H1 (cell line): ENCODE measurements around the gene LIPC. TPM values are rescaled to one million over a fixed set of nuclear protein-coding genes. Genes with fewer than 3 reads are reported as not detected.

Source experiments
- CTCF ChIA-PET: fragments of 300-600 bp; sonication (Branson Sonifier 250); formaldehyde crosslinking; loops from one replicate; lab custom pipeline; 2021; ENCODE audit not compliant: partially characterized antibody; lab: Charles Lee
- POLR2A ChIA-PET: fragments of 300-600 bp; sonication (Branson Sonifier 250); formaldehyde crosslinking; loops from one replicate; lab custom pipeline; 2021; ENCODE audit warnings: inconsistent platforms; ENCODE audit not compliant: partially characterized antibody; lab: Charles Lee
- DNase-seq, 2 experiments: peaks; one replicate each; pipeline versions ENCODE4 v3.0.0 to v3.0.0-alpha.2; 2010 to 2022; ENCODE audit warnings: low spot score in 2 of 2, low read depth in 1 of 2, mixed read lengths in 1 of 2
- FAIRE-seq: peaks from 2 replicates; lab custom pipeline; 2011; peaks lifted over from hg19 to GRCh38; lab: Jason Lieb, UNC
- H2AFZ ChIP-seq: 2 replicates; pipeline ENCODE4 v1.8.1; 2012; ENCODE audit warnings: low read length, inconsistent platforms
- H2AK5ac ChIP-seq: 2 replicates; pipeline ENCODE4 v1.6.1; 2013; ENCODE audit warnings: low read depth, low read length
- H2BK120ac ChIP-seq: replicated peaks from 2 replicates; pipeline ENCODE3; 2013; ENCODE audit warnings: low read depth, low read length, inconsistent platforms
- H2BK12ac ChIP-seq: 2 replicates; pipeline ENCODE4 v1.6.1; 2013; ENCODE audit warnings: low read depth, low read length
- H2BK15ac ChIP-seq: 2 replicates; pipeline ENCODE4 v1.6.1; 2013; ENCODE audit warnings: low read length
- H2BK20ac ChIP-seq: 2 replicates; pipeline ENCODE4 v1.6.1; 2013; ENCODE audit warnings: low read length
- H2BK5ac ChIP-seq: 2 replicates; pipeline ENCODE4 v1.6.1; 2013; ENCODE audit warnings: low read depth, low read length
- H3K14ac ChIP-seq: 2 replicates; pipeline ENCODE4 v1.6.1; 2013; ENCODE audit warnings: inconsistent platforms; ENCODE audit not compliant: insufficient read length
- H3K18ac ChIP-seq: 2 replicates; pipeline ENCODE4 v1.6.1; 2013; ENCODE audit warnings: low read length; ENCODE audit errors: extremely low read depth
- H3K23ac ChIP-seq: 2 replicates; pipeline ENCODE4 v1.6.1; 2013; ENCODE audit warnings: inconsistent platforms; ENCODE audit not compliant: insufficient read length
- H3K23me2 ChIP-seq: 2 replicates; pipeline ENCODE4 v1.6.1; 2013; ENCODE audit warnings: low read depth, low read length
- H3K27ac ChIP-seq: 2 replicates; pipeline ENCODE4 v1.6.1; 2011; ENCODE audit warnings: low read depth, low read length, inconsistent platforms
- H3K27me3 ChIP-seq, 4 experiments: replicated peaks in 1 of 4; 1 replicate in 1 of 4; 2 replicates in 3 of 4; pipeline versions ENCODE4 v1.6.1 to v1.8.1; 2011 to 2013; ENCODE audit warnings: low read length in 3 of 4, mild to moderate bottlenecking in 3 of 4, inconsistent platforms in 2 of 4, mixed read lengths in 2 of 4, moderate library complexity in 1 of 4; ENCODE audit not compliant: control insufficient read depth in 3 of 4, insufficient read depth in 3 of 4; ENCODE audit errors: extremely low read depth in 1 of 4
- H3K36me3 ChIP-seq, 4 experiments: 2 replicates each; pipeline versions ENCODE4 v1.6.1 to v1.8.1; 2011 to 2013; ENCODE audit warnings: mild to moderate bottlenecking in 4 of 4, low read length in 3 of 4, moderate library complexity in 2 of 4, control low read depth in 1 of 4, inconsistent platforms in 1 of 4; ENCODE audit not compliant: insufficient read depth in 4 of 4, control insufficient read depth in 2 of 4
- H3K4ac ChIP-seq: replicated peaks from 2 replicates; pipeline ENCODE3; 2013; ENCODE audit warnings: low read length, low read depth, mixed read lengths, inconsistent platforms; ENCODE audit not compliant: insufficient read length
- H3K4me1 ChIP-seq, 4 experiments: replicated peaks in 1 of 4; 1 replicate in 1 of 4; 2 replicates in 3 of 4; pipeline versions ENCODE4 v1.6.1 to v1.8.1; 2011 to 2013; ENCODE audit warnings: low read length in 3 of 4, inconsistent platforms in 2 of 4, mixed read lengths in 1 of 4; ENCODE audit not compliant: insufficient read depth in 4 of 4, control insufficient read depth in 3 of 4
- H3K4me2 ChIP-seq, 2 experiments: 2 replicates each; pipeline versions ENCODE4 v1.6.1 to v1.8.1; 2011 to 2013; ENCODE audit warnings: low read depth in 2 of 2, low read length in 2 of 2, control low read depth in 1 of 2, inconsistent platforms in 1 of 2, mild to moderate bottlenecking in 1 of 2; ENCODE audit not compliant: insufficient read depth in 1 of 2
- H3K4me3 ChIP-seq, 4 experiments: fragments of 200-600, 300-600 bp in 1 of 4; sonication (generic), shearing (Covaris generic), sonication (Bioruptor Twin) in 1 of 4; 2 replicates each; pipeline versions ENCODE4 v1.5.1 to v1.8.1; 2011 to 2016; ENCODE audit warnings: low read length in 4 of 4, low read depth in 3 of 4, control low read depth in 2 of 4, inconsistent platforms in 2 of 4, mild to moderate bottlenecking in 2 of 4, mixed read lengths in 1 of 4, moderate library complexity in 1 of 4; ENCODE audit not compliant: insufficient read depth in 2 of 4; ENCODE audit errors: extremely low read depth in 1 of 4
- H3K56ac ChIP-seq: replicated peaks from 2 replicates; pipeline ENCODE3; 2013; ENCODE audit warnings: low read depth, mild to moderate bottlenecking, mixed read lengths, low read length, inconsistent platforms; ENCODE audit not compliant: insufficient read length
- H3K79me1 ChIP-seq: 2 replicates; pipeline ENCODE4 v1.6.1; 2013; ENCODE audit warnings: low read depth, low read length, control low read depth
- H3K79me2 ChIP-seq, 2 experiments: 2 replicates each; pipeline versions ENCODE4 v1.6.1 to v1.8.1; 2012 to 2013; ENCODE audit warnings: low read length in 2 of 2, mild to moderate bottlenecking in 2 of 2, inconsistent platforms in 1 of 2; ENCODE audit not compliant: insufficient read depth in 2 of 2, control insufficient read depth in 1 of 2
- H3K9ac ChIP-seq, 4 experiments: replicated peaks in 1 of 4; 1 replicate in 1 of 4; 2 replicates in 3 of 4; pipeline versions ENCODE4 v1.6.1 to v1.8.1; 2011 to 2013; ENCODE audit warnings: low read depth in 3 of 4, low read length in 3 of 4, control low read depth in 2 of 4, mild to moderate bottlenecking in 2 of 4, moderate library complexity in 2 of 4, inconsistent platforms in 1 of 4; ENCODE audit errors: extremely low read depth in 1 of 4
- H3K9me3 ChIP-seq, 2 experiments: 2 replicates each; pipeline versions ENCODE4 v1.6.1 to v1.8.1; 2012 to 2013; ENCODE audit warnings: mild to moderate bottlenecking in 2 of 2, moderate library complexity in 2 of 2, control low read depth in 1 of 2, inconsistent platforms in 1 of 2, low read depth in 1 of 2, low read length in 1 of 2, mixed read lengths in 1 of 2; ENCODE audit not compliant: insufficient read depth in 2 of 2
- H4K20me1 ChIP-seq, 2 experiments: replicated peaks in 1 of 2; 2 replicates each; pipeline versions ENCODE3 to v1.8.1; 2011 to 2013; ENCODE audit warnings: inconsistent platforms in 2 of 2, low read length in 2 of 2, mild to moderate bottlenecking in 1 of 2; ENCODE audit not compliant: insufficient read depth in 2 of 2, control insufficient read depth in 1 of 2
- H4K5ac ChIP-seq: 2 replicates; pipeline ENCODE4 v1.6.1; 2013; ENCODE audit warnings: low read length, low read depth, mixed read lengths, inconsistent platforms; ENCODE audit not compliant: insufficient read length
- H4K8ac ChIP-seq: 2 replicates; pipeline ENCODE4 v1.8.0; 2013; ENCODE audit warnings: mild to moderate bottlenecking, moderate library complexity, low read length, inconsistent platforms; ENCODE audit not compliant: insufficient read depth; ENCODE audit errors: extremely low read depth
- H4K91ac ChIP-seq: replicated peaks from 2 replicates; pipeline ENCODE3; 2013; ENCODE audit warnings: low read length, mixed read lengths, inconsistent platforms; ENCODE audit not compliant: insufficient read length
- CREB1 ChIP-seq: IDR thresholded peaks from 2 replicates; pipeline ENCODE4 v1.6.1; 2012; ENCODE audit warnings: inconsistent platforms
- HDAC2 ChIP-seq, 2 experiments: fragments of 300-600 bp in 1 of 2; sonication (generic) in 1 of 2; IDR thresholded peaks; 2 replicates each; pipeline ENCODE4 v1.6.1; 2011 to 2012; ENCODE audit warnings: low read depth in 2 of 2, low read length in 2 of 2, mild to moderate bottlenecking in 2 of 2, moderate library complexity in 2 of 2, borderline replicate concordance in 1 of 2, inconsistent platforms in 1 of 2
- NRF1 ChIP-seq: IDR thresholded peaks from 2 replicates; pipeline ENCODE4 v1.6.1; 2011; ENCODE audit warnings: mild to moderate bottlenecking, low read depth, low read length, improper control_type of control experiment
- WGBS, 2 experiments: shearing (Covaris generic) in 1 of 2; methylation state at CpG; one replicate each; pipeline versions ENCODE4 v1.1.6 to v1.1.7; 2013 to 2015; ENCODE audit warnings: low lambda C conversion rate in 2 of 2, mixed read lengths in 2 of 2, inconsistent platforms in 1 of 2, low coverage in 1 of 2, missing lambda C conversion rate in 1 of 2; ENCODE audit not compliant: insufficient replicate concordance in 2 of 2, insufficient coverage in 1 of 2, insufficient read length in 1 of 2; ENCODE audit errors: extremely low coverage in 1 of 2, missing lambda C conversion rate in 1 of 2; 5-methylcytosine and 5-hydroxymethylcytosine counted together
- polyA plus RNA-seq, 7 experiments: library from polyadenylated mRNA; depleted of rRNA in 3 of 7; stranded (reverse) in 5 of 7; unstranded in 2 of 7; fragments of >200 nt in 5 of 7; fragments of 200-250 nt in 2 of 7; gene quantifications; 1 replicate in 5 of 7; 2 replicates in 1 of 7; 4 replicates in 1 of 7; pipeline versions ENCODE4 v1.2.1 to v1.2.3, GENCODE V29; 2011 to 2013; ENCODE audit warnings: missing spikeins in 2 of 7, mixed read lengths in 2 of 7
- total RNA-seq: library from RNA; stranded (reverse); fragmentation: NEBNext Ultra II Directional; extraction: Animal tissue kit (Norgen Biotek cat#: 25700); gene quantifications from 2 replicates; pipeline ENCODE4 v1.2.1, GENCODE V29; 2021
- TF ChIP-seq, protein P1 (sequence below): IDR thresholded peaks from 2 replicates; pipeline ENCODE4 v1.6.1; 2011; ENCODE audit warnings: low read depth, mild to moderate bottlenecking, low read length; ENCODE audit not compliant: insufficient read depth

LIPC gene
- total and polyA plus RNA-seq, 2 of the 8 experiments (the other 6 are each of a cell fraction or from before 2014, with no cell fraction given) = not detected

DNA sequence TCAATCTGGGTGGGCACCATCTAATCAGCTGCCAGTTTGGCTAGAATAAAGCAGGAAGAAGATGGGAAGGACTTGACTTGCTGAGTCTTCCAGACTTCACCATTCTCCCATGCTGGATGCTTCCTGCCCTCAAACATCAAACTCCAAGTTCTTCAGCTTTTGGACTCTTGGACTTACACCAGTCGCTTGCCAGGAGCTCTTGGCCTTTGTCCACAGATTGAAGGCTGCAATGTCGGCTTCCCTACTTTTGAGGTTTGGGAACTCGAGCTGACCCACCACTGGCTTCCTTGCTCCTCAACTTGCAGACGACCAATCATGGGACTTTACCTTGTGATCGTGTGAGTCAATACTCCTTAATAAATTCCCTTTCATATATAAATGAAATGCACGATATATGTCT lies 8.6 kb upstream of the LIPC start:
- H3K14ac ChIP-seq = no peak overlapping the region
- H3K27ac ChIP-seq = no peak overlapping the region
- H2BK120ac ChIP-seq = no peak overlapping the region
- no peak overlapping the region for H2BK12ac ChIP-seq
- no peak overlapping the region for H3K56ac ChIP-seq
- no peak overlapping the region for H4K5ac ChIP-seq
- H4K91ac ChIP-seq = no peak overlapping the region
- no peak overlapping the region; the same call in 1 of the 2 replicates for H4K8ac ChIP-seq
- ChIA-PET POLR2A (no interaction called here), CTCF (interaction anchor here (0.8 kb wide), 1 partner anchor 114 kb away, joined by 3 read pairs; no protein-coding TSS in a partner anchor)
- no peaks in the 10 kb centered on the region for H3K4me1 ChIP-seq
- no peaks in the 10 kb centered on the region for H3K79me2 ChIP-seq
- H2BK5ac ChIP-seq = no peak overlapping the region
- no peaks in the 10 kb centered on the region for H3K79me1 ChIP-seq
- no peak overlapping the region for H3K4ac ChIP-seq
- H4K20me1 ChIP-seq = no peaks in the 10 kb centered on the region
- H2BK15ac ChIP-seq = no peak overlapping the region
- H2BK20ac ChIP-seq = no peak overlapping the region
- no peaks in the 10 kb centered on the region for H3K9me3 ChIP-seq
- no peak overlapping the region for H3K4me3 ChIP-seq
- no peaks in the 10 kb centered on the region for H3K23me2 ChIP-seq
- H3K23ac ChIP-seq = no peak overlapping the region
- H3K4me2 ChIP-seq = no peak overlapping the region
- H3K27me3 ChIP-seq = 0 out of 7 replicates have a peak, but pooled peaks cover 0 to 1% (median 0%) of the 10 kb centered on the region in 4 experiments
- H3K36me3 ChIP-seq = no peaks in the 10 kb centered on the region
- H2AFZ ChIP-seq = no peak overlapping the region
- DNase-seq = no peak
- H2AK5ac ChIP-seq = no peak overlapping the region
- no peak for FAIRE-seq
- H3K9ac ChIP-seq = no peak overlapping the region
- no peak overlapping the region for H3K18ac ChIP-seq
- no peak for TF ChIP-seq CREB1
- TF ChIP-seq, protein P1, sequence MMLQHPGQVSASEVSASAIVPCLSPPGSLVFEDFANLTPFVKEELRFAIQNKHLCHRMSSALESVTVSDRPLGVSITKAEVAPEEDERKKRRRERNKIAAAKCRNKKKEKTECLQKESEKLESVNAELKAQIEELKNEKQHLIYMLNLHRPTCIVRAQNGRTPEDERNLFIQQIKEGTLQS = no peak
- no peak for TF ChIP-seq HDAC2 (IDR thresholded peaks at IDR 0.05; ENCODE audit: borderline replicate concordance in 1 of 2, low read depth in 2 of 2, low read length in 2 of 2)
- no peak for TF ChIP-seq NRF1
- WGBS, 2 experiments = 93% methylated on average over 6 of the region's 6 CpGs; no CpG with 5 or more reads in 1 of the 2 experiments
